ENCODE data around the gene AP5M1. TPM values are rescaled to one million over a fixed set of nuclear protein-coding genes. Genes with fewer than 3 reads are reported as not detected.
"Not testable (repeated sequence)": the region's sequence is repeated elsewhere in the genome, so short reads cannot be mapped to it uniquely, and the experiment has no call there.

Gene AP5M1
- total RNA-seq, 5 donors from 2014 or later (not counting 1 experiment from before 2014, with no cell fraction given), result 44.4 to 56.9 (median 48.5) TPM

GRCh38 chr14:57243320-57243719, 25.5 kb upstream of the AP5M1 start:
- POLR2A ChIA-PET, result interaction anchor here in 1 of 2 donors (0.8 kb wide), 1 partner anchor 24 kb away, joined by 3 read pairs; no protein-coding TSS in a partner anchor
- DNase-seq, result no peak
- Mint-ChIP-seq H3K4me1 (no peaks in the 10 kb centered on the region), H3K27ac (no peak overlapping the region), H3K36me3 (peaks cover 31% of the 10 kb centered on the region), H3K9me3 (no peaks in the 10 kb centered on the region), H3K27me3 (no peaks in the 10 kb centered on the region), H3K4me3 (no peak overlapping the region)
- CTCF ChIA-PET, result interaction anchor here in 1 of 2 donors (0.5 kb wide), 1 partner anchor 68 kb away, joined by 3 read pairs; no protein-coding TSS in a partner anchor
- peaks cover 2 to 22% of the 10 kb centered on the region in 2 donors for H3K36me3 ChIP-seq (ENCODE audit: control insufficient read depth in 2 of 2, extremely low read depth in 1 of 2, insufficient read depth in 1 of 2, low read length in 1 of 2)
- H3K27me3 ChIP-seq (replicated peaks in 1 of 2; ENCODE audit: control insufficient read depth in 2 of 2, extremely low read depth in 1 of 2, insufficient read depth in 2 of 2, low read length in 1 of 2), result no peaks in the 10 kb centered on the region
- no peaks in the 10 kb centered on the region for H3K9me3 ChIP-seq
- no peaks in the 10 kb centered on the region for H3K4me1 ChIP-seq (ENCODE audit: control insufficient read depth in 1 of 2, extremely low read depth in 1 of 2, insufficient read depth in 2 of 2, low read length in 2 of 2)
- no peak for ATAC-seq (replicated peaks in 1 of 4)
- no peak overlapping the region for H3K4me3 ChIP-seq (ENCODE audit: control insufficient read depth in 1 of 2, extremely low read depth in 1 of 2, low read length in 1 of 2)
- H3K27ac ChIP-seq (ENCODE audit: low read length), result no peak overlapping the region

GRCh38 chr14:57244106-57244505, 24.7 kb upstream of the AP5M1 start:
- ATAC-seq (replicated peaks in 1 of 4) (no peak), DNase-seq (no peak)
- Histone ChIP-seq H3K4me3 (ENCODE audit: control insufficient read depth in 1 of 2, extremely low read depth in 1 of 2, low read length in 1 of 2) (no peak overlapping the region), H3K27me3 (replicated peaks in 1 of 2; ENCODE audit: control insufficient read depth in 2 of 2, extremely low read depth in 1 of 2, insufficient read depth in 2 of 2, low read length in 1 of 2) (no peaks in the 10 kb centered on the region), H3K27ac (ENCODE audit: low read length) (no peak overlapping the region), H3K36me3 (ENCODE audit: control insufficient read depth in 2 of 2, extremely low read depth in 1 of 2, insufficient read depth in 1 of 2, low read length in 1 of 2) (peaks cover 2 to 18% of the 10 kb centered on the region in 2 donors), H3K9me3 (no peaks in the 10 kb centered on the region), H3K4me1 (ENCODE audit: control insufficient read depth in 1 of 2, extremely low read depth in 1 of 2, insufficient read depth in 2 of 2, low read length in 2 of 2) (no peaks in the 10 kb centered on the region)
- Mint-ChIP-seq H3K27ac (no peak overlapping the region), H3K4me3 (no peak overlapping the region), H3K27me3 (no peaks in the 10 kb centered on the region), H3K36me3 (peaks cover 26% of the 10 kb centered on the region), H3K9me3 (no peaks in the 10 kb centered on the region), H3K4me1 (peaks cover 0 to 4% (median 0%) of the 10 kb centered on the region in 3 donors)
- ChIA-PET CTCF (interaction anchor here in 1 of 2 donors (0.6 kb wide), 1 partner anchor 75 kb away, joined by 4 read pairs; no protein-coding TSS in a partner anchor), POLR2A (interaction anchor here in 1 of 2 donors (0.8 kb wide), 1 partner anchor 24 kb away, joined by 3 read pairs; no protein-coding TSS in a partner anchor)
- WGBS (ENCODE audit: insufficient coverage), result no CpG with 5 or more reads among the region's 2 CpGs

- ATAC-seq (replicated peaks in 1 of 4) (no peak), DNase-seq (no peak)
- Mint-ChIP-seq H3K27ac (no peak overlapping the region), H3K4me1 (peaks cover 11 to 14% (median 13%) of the 10 kb centered on the region in 3 donors), H3K36me3 (peaks cover 20% of the 10 kb centered on the region), H3K9me3 (no peaks in the 10 kb centered on the region), H3K4me3 (no peak overlapping the region), H3K27me3 (no peaks in the 10 kb centered on the region)
- Histone ChIP-seq H3K9me3 (no peaks in the 10 kb centered on the region), H3K4me1 (ENCODE audit: control insufficient read depth in 1 of 2, extremely low read depth in 1 of 2, insufficient read depth in 2 of 2, low read length in 2 of 2) (no peaks in the 10 kb centered on the region), H3K36me3 (ENCODE audit: control insufficient read depth in 2 of 2, extremely low read depth in 1 of 2, insufficient read depth in 1 of 2, low read length in 1 of 2) (peaks cover 2 to 16% of the 10 kb centered on the region in 2 donors), H3K4me3 (ENCODE audit: control insufficient read depth in 1 of 2, extremely low read depth in 1 of 2, low read length in 1 of 2) (no peak overlapping the region), H3K27ac (ENCODE audit: low read length) (no peak overlapping the region), H3K27me3 (replicated peaks in 1 of 2; ENCODE audit: control insufficient read depth in 2 of 2, extremely low read depth in 1 of 2, insufficient read depth in 2 of 2, low read length in 1 of 2) (no peaks in the 10 kb centered on the region)
- ChIA-PET POLR2A (no interaction called here), CTCF (no interaction called here)
- WGBS (ENCODE audit: insufficient coverage), result 94% methylated on average over 2 of the region's 2 CpGs
These were observed 22.8 kb upstream of the AP5M1 start for GRCh38 chr14:57245941-57246340.

GRCh38 chr14:57246933-57247657, 21.7 kb upstream of the AP5M1 start:
- H3K27ac ChIP-seq (ENCODE audit: low read length), result no peak overlapping the region
- peaks cover 0 to 13% of the 10 kb centered on the region in 2 donors for H3K36me3 ChIP-seq (ENCODE audit: control insufficient read depth in 2 of 2, extremely low read depth in 1 of 2, insufficient read depth in 1 of 2, low read length in 1 of 2)
- H3K4me1 ChIP-seq (ENCODE audit: control insufficient read depth in 1 of 2, extremely low read depth in 1 of 2, insufficient read depth in 2 of 2, low read length in 2 of 2), result no peaks in the 10 kb centered on the region
- no peak overlapping the region for H3K4me3 ChIP-seq (ENCODE audit: control insufficient read depth in 1 of 2, extremely low read depth in 1 of 2, low read length in 1 of 2)
- Mint-ChIP-seq H3K9me3 (no peaks in the 10 kb centered on the region), H3K27ac (no peak overlapping the region), H3K4me3 (no peak overlapping the region), H3K27me3 (no peaks in the 10 kb centered on the region), H3K36me3 (peaks cover 18% of the 10 kb centered on the region), H3K4me1 (peaks cover 20 to 26% (median 23%) of the 10 kb centered on the region in 3 donors)
- ChIA-PET CTCF (interaction anchor here in 1 of 2 donors (0.6 kb wide), 1 partner anchor 1063 kb away, joined by 3 read pairs; no protein-coding TSS in a partner anchor), POLR2A (interaction anchor here in 1 of 2 donors (0.6 kb wide), 1 partner anchor 12 kb away, joined by 4 read pairs; no protein-coding TSS in a partner anchor)
- DNase-seq (no peak), ATAC-seq (replicated peaks in 1 of 4) (no peak)
- H3K27me3 ChIP-seq (replicated peaks in 1 of 2; ENCODE audit: control insufficient read depth in 2 of 2, extremely low read depth in 1 of 2, insufficient read depth in 2 of 2, low read length in 1 of 2), result no peaks in the 10 kb centered on the region
- H3K9me3 ChIP-seq, result no peaks in the 10 kb centered on the region
- no CpG with 5 or more reads among the region's 2 CpGs for WGBS (ENCODE audit: insufficient coverage)

DNA sequence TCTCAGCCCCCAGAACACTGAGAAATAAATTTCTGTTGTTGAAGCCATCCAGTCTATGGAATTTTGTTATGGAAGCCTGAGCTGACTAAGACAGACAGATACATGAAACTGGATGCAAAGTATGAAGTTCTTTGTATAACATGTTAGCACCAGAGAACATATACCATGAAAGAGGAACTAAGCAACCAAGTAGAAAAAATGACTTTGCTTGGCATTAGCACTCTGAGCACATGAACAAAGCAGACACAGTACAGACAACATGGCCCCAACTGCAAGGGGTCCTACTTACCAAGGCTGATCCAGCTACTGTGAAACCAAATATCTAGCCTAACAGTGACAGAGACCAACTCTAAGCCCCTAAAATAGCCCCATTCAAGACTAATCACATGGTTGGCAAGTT, 13.9 kb upstream of the AP5M1 start:
- H3K4me1 ChIP-seq (ENCODE audit: control insufficient read depth in 1 of 2, extremely low read depth in 1 of 2, insufficient read depth in 2 of 2, low read length in 2 of 2), result no peaks in the 10 kb centered on the region
- no peaks in the 10 kb centered on the region for H3K27me3 Mint-ChIP-seq
- H3K27me3 ChIP-seq (replicated peaks in 1 of 2; ENCODE audit: control insufficient read depth in 2 of 2, extremely low read depth in 1 of 2, insufficient read depth in 2 of 2, low read length in 1 of 2), result no peaks in the 10 kb centered on the region
- H3K27ac Mint-ChIP-seq, result no peak overlapping the region
- no peak overlapping the region for H3K4me3 Mint-ChIP-seq
- H3K4me3 ChIP-seq (ENCODE audit: control insufficient read depth in 1 of 2, extremely low read depth in 1 of 2, low read length in 1 of 2), result no peak overlapping the region
- H3K36me3 ChIP-seq (ENCODE audit: control insufficient read depth in 2 of 2, extremely low read depth in 1 of 2, insufficient read depth in 1 of 2, low read length in 1 of 2), result no peaks in the 10 kb centered on the region
- ChIA-PET POLR2A (no interaction called here), CTCF (no interaction called here)
- ATAC-seq (replicated peaks in 1 of 4), result no peak
- no peaks in the 10 kb centered on the region for H3K9me3 ChIP-seq
- DNase-seq, result no peak
- H3K36me3 Mint-ChIP-seq, result peaks cover 54% of the 10 kb centered on the region
- H3K4me1 Mint-ChIP-seq, result peaks cover 57 to 73% (median 72%) of the 10 kb centered on the region in 3 donors
- peaks cover 0 to 3% (median 0%) of the 10 kb centered on the region in 3 donors for H3K9me3 Mint-ChIP-seq
- no peak overlapping the region for H3K27ac ChIP-seq (ENCODE audit: low read length)

GRCh38 chr14:57258221-57258620, 10.6 kb upstream of the AP5M1 start:
- H3K36me3 ChIP-seq (ENCODE audit: control insufficient read depth in 2 of 2, extremely low read depth in 1 of 2, insufficient read depth in 1 of 2, low read length in 1 of 2); H3K27me3 ChIP-seq (replicated peaks in 1 of 2; ENCODE audit: control insufficient read depth in 2 of 2, extremely low read depth in 1 of 2, insufficient read depth in 2 of 2, low read length in 1 of 2); DNase-seq; H3K9me3 ChIP-seq; H3K27ac Mint-ChIP-seq; CTCF ChIA-PET; H3K27me3 Mint-ChIP-seq; H3K4me3 ChIP-seq (ENCODE audit: control insufficient read depth in 1 of 2, extremely low read depth in 1 of 2, low read length in 1 of 2); H3K4me3 Mint-ChIP-seq; POLR2A ChIA-PET; ATAC-seq (replicated peaks in 1 of 4); H3K27ac ChIP-seq (ENCODE audit: low read length); H3K4me1 ChIP-seq (ENCODE audit: control insufficient read depth in 1 of 2, extremely low read depth in 1 of 2, insufficient read depth in 2 of 2, low read length in 2 of 2); H3K9me3 Mint-ChIP-seq: not testable (repeated sequence)
- Mint-ChIP-seq H3K36me3 (peaks cover 45% of the 10 kb centered on the region), H3K4me1 (peaks cover 44 to 62% (median 62%) of the 10 kb centered on the region in 3 donors)
- WGBS (ENCODE audit: insufficient coverage), result no CpG with 5 or more reads among the region's 2 CpGs
